ENCODE measurements around the gene SFMBT2.

SFMBT2 gene

DNA sequence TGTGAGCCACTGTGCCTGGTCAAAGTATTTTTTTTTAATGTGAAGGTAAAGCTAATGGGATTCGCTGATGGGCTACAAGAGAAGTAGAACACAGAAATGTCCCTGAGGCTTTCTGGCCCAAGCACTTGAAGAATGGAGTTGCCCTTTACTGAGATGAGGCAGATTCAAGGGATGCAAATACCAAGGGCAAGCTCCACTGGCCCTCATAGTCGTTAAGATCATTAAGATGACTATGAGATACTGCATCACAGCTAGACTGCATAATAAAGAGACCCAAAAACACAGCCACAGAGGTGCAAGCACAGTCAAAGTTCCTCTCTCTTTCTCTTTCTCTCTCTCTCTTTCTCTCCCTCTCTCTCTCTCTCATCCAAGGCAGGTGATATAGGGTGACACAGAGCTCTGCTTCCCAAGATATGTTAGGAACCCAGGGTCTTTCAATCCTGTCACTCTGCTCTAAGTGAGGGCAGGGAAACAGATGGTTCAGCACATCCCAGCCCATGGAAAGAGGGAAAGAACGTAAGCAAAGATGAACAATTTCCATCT lies 117.4 kb downstream of the SFMBT2 start:
- DNase-seq: no peak

GRCh38 chr10:7291487-7292270 lies 119.2 kb downstream of the SFMBT2 start:
- no peak for DNase-seq

- DNase-seq: peak in 1 of 2 donors; percentile 45
These were observed 122.7 kb downstream of the SFMBT2 start for GRCh38 chr10:7288060-7288690.

GRCh38 chr10:7287377-7287776 lies 123.5 kb downstream of the SFMBT2 start:
- DNase-seq: no peak

DNA sequence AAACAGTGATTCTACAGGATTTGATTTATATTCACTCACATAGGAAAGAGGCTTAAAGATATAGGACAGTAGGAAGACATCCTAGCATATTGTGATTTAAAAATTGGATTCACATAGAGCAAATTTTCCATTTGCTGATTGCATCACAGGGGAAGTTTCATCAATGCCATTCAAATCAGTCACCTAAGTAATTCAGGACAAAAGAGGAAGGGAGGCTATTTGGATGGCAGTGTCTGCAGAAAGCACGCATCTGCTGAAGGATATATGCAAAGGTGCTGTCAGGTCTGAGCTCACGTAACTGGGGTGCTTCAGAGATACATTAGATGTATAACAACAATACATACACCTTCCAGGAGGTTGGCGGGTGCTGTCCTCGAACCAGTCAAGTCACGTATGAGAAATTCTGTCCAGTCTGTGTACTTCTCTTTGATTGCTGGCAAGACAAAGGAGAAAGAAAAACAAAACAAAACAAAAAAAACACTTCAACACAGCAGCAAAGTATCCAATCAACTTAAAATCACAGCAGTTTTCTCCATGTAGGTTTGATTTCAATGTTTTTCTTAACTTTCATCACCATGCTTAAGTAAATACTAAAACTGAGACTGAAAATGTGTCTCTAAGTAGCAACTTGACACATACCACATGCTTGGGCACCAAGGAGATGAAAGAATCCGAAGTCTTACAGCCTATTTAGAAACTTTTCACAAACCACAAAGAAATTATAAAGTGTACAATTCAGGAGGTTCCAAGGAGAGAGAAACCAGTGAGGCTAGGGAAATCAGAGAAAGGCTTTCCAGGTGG lies 125.1 kb downstream of the SFMBT2 start:
- no peak for DNase-seq

DNA sequence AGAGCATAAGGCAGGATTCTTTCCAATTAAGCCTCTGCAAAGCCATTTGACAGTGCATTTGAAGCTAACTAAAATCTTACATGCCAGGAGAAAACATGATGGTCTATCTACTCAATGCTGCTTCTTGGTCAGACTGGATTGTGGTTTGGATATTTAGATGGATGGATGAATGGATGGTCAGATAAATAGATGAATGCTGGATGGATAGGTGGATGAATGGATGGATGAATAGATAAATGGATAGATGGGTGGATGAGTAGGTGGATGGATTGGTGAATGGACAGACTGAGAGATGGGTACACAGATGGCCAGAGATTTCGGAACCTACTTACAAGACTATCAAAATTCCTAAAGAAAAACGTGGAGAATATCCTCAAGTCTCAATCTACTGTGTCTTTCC lies 127.6 kb downstream of the SFMBT2 start:
- no peak for DNase-seq

DNA sequence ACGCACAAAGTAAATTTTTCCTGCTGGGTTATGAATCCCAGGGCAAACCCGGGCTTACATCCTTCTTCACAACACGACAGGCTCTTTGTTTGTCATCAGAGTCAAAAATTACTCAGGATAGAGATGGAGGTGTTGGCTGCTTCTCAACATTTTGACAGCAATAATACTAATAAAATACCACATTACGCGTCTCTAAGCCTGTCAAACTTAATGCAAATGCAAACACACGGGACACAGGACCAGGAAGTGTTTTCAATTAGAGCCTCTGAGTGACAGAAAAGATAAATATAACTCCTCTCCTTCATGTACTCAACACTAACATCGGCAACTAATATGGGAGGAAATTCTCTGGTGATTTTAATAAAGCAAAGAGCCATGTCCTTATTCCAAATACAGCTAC lies 128.4 kb downstream of the SFMBT2 start:
- no peak for DNase-seq

- DNase-seq: no peak
These were observed 129.4 kb downstream of the SFMBT2 start for GRCh38 chr10:7281429-7281828.

DNA sequence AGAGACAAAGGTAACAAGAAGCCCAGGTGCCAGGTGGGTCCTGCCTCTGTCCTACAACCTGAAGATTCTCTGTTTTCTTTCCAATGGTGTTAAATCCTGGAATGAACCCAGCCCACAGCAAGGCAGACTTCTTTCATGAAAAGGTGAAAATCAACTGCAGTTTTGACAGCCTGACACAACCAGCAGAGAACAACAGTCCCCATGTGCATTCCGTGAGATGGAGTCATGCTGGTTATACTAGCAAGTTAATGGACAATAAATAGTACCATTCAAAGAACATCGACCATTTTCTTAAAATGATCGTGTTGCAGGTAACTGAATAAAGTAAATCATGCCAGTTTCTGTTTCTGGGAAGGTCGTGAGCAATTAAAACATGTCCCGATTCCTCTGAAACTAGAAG lies 131.5 kb downstream of the SFMBT2 start:
- no peak for DNase-seq

- DNase-seq: no peak
These were observed 133.0 kb downstream of the SFMBT2 start for GRCh38 chr10:7277867-7278266.

DNA sequence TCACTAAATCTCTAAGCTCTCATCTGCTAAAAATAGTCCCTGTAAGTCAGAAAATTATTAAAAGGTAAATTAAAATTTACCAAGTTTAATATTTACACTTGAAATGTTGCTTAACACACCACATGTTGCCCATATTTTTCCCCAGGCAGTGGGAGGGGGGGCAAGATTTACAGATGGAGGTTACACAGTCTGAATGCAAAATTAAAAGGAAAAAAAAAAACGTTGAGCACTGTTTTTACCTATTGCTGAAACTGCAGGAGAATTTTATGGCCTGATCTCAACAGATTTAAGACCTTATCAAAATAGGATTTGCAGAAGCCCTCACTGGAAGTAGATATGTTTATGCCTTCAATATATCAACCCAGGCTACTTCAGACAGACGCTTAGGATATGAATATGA lies 133.4 kb downstream of the SFMBT2 start:
- no peak for DNase-seq

- DNase-seq: no peak
These were observed 134.9 kb downstream of the SFMBT2 start for GRCh38 chr10:7275761-7276440.

- DNase-seq: no peak
These were observed 136.5 kb downstream of the SFMBT2 start for GRCh38 chr10:7274293-7274692.

DNA sequence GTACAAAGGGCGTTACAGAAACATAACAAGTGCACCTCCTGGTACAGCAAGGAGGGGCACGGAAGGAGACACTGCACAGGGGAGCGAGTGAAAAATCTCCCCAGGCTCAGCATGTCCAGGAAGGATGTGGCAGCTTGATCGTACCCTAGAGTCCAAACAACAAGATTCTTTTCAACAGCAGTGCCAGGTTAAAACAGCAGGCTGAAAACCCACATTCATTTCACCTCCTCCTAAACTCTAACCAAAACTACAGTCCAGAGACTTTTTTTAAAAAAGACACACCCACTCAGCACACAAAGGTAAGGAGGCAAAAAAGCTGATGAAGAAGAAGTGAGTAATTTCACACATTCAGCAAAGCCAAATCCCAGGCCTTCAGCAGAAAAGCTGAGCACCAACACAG lies 138.8 kb downstream of the SFMBT2 start:
- no peak for DNase-seq

GRCh38 chr10:7269988-7270387 lies 140.8 kb downstream of the SFMBT2 start:
- DNase-seq: no peak

- no peak for DNase-seq
These were observed 143.7 kb downstream of the SFMBT2 start for GRCh38 chr10:7267142-7267541.

GRCh38 chr10:7265396-7266123 lies 145.3 kb downstream of the SFMBT2 start:
- DNase-seq: no peak

GRCh38 chr10:7264313-7264756 lies 146.5 kb downstream of the SFMBT2 start:
- no peak for DNase-seq

- no peak for DNase-seq
These were observed 147.2 kb downstream of the SFMBT2 start for GRCh38 chr10:7263616-7264015.

GRCh38 chr10:7261351-7261750 lies 149.5 kb downstream of the SFMBT2 start:
- no peak for DNase-seq

- DNase-seq: no peak
These were observed 149.9 kb downstream of the SFMBT2 start for GRCh38 chr10:7260912-7261311.

DNA sequence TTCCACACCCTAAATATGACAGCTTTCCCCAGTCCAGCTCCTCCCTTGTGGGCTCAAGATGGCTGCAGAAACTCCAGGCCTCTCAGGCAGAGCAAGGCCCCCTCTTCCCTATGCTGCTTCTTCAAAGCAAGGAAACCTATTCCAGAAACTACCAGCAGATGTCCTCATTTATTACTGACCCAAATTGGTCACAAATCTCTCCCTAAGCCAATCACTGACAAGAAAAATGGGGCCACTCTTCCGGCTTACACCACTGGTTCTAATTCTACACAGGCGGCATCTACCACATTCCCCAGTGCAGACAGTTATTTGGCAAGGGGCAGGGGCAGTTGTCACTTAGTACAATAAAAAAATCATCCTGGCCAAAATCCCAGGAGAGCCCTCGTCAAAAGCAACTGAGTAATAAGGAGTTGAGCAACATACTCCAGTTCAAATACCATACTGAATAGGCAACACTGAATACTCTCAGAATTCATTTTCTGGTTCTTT lies 150.4 kb downstream of the SFMBT2 start:
- peak in 1 of 2 donors; percentile 13 for DNase-seq

Measured in activated CD4-positive, alpha-beta T cell treated with anti-CD3 and anti-CD28 coated beads for 4 hours (primary cell).